Activated gamma-delta T cell (primary cell): ENCODE data around the gene CPEB2.

Source experiments
- DNase-seq: peaks from one replicate; lab custom pipeline; 2025; lab: John Stamatoyannopoulos, UW

The CPEB2 gene

GRCh38 chr4:15010038-15010585 is 7.8 kb downstream of the CPEB2 start:
- DNase-seq: no peak

GRCh38 chr4:15011166-15011565 is 8.9 kb downstream of the CPEB2 start:
- no peak for DNase-seq

- DNase-seq: no peak
These were observed 9.9 kb downstream of the CPEB2 start for GRCh38 chr4:15012017-15012788.

- no peak for DNase-seq
These were observed 11.3 kb downstream of the CPEB2 start for GRCh38 chr4:15013585-15013984.

DNA sequence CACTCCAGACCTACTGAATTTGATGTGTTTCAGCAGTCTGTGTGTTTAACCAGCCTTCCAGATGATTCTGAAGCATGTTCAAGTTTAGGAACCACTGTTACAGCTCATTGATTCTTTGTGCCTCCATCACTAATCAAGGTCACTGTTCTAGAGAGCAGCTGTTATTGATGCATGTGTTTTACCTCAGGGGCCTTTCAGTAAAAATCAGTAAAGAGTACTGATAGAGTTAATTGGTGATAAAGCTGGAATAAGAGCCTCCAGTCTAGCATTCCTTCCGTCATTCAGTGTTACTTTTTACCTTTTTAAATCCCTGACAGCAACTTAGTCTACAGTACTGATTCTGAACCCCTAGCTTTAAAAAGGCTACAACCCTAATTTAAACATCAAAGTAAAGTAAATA is 12.9 kb downstream of the CPEB2 start:
- DNase-seq: no peak

- no peak for DNase-seq
These were observed 16.1 kb downstream of the CPEB2 start for GRCh38 chr4:15018361-15018760.

GRCh38 chr4:15020502-15021286 is 18.4 kb downstream of the CPEB2 start:
- no peak for DNase-seq

GRCh38 chr4:15021311-15021710 is 19.0 kb downstream of the CPEB2 start:
- DNase-seq: no peak

DNA sequence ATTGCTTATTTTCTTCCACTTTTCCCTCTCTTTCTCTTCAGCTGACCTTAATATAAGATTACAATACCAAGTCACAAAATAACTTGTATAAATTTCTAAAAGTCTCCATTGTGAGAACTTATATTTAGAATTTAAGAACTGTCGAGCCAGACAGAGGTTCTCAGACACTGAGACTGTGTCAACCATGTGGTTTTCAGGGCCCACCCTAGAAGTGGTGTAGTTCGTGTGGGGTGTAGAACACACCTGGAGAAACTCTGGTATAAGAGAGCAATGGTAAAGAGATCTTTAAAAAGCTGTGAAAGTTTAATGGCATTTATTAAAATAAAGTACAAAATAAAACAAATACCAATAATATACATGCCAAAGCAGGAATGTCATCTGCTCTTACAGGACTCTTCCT is 19.7 kb downstream of the CPEB2 start:
- DNase-seq: no peak

DNA sequence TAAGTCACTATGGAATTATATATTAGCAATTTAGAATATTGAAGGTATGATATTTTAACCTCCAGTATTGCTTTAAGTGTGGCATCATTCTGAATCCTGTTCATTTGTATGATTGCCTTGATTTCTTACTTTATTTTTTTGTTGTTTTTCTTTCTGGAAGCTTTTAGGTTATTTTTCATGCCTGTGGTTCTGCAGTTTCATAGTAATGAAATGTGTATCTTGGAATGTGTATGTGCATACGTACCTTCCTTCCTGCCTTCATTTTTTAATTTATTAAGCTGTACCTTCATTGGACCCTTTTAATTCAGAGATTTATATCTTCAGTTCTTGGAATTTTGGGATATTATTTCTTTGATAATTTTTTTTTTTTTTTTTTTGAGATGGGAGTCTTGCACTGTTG is 22.1 kb downstream of the CPEB2 start:
- DNase-seq: no peak

DNA sequence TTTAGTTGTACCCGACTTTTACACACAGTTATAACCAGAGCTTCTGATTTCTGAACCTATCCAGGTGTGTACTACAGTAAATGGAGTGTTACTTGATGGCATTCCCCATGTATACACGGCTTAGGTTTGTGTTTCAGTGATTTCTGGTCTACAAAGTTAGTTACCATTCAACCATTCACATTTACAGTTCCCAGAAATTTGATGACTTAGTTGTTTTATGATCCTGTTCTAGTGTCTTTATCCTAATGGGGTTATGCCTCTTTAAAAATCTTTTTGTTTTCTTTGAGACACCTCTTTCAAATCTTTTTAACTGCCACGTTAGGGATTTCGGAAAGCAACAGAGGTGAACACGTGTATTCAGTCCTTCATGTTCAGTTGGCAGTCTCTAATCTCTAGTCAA is 23.4 kb downstream of the CPEB2 start:
- DNase-seq: no peak

GRCh38 chr4:15027921-15028435 is 25.7 kb downstream of the CPEB2 start:
- DNase-seq: no peak

- no peak for DNase-seq
These were observed 28.9 kb downstream of the CPEB2 start for GRCh38 chr4:15031197-15031596.

DNA sequence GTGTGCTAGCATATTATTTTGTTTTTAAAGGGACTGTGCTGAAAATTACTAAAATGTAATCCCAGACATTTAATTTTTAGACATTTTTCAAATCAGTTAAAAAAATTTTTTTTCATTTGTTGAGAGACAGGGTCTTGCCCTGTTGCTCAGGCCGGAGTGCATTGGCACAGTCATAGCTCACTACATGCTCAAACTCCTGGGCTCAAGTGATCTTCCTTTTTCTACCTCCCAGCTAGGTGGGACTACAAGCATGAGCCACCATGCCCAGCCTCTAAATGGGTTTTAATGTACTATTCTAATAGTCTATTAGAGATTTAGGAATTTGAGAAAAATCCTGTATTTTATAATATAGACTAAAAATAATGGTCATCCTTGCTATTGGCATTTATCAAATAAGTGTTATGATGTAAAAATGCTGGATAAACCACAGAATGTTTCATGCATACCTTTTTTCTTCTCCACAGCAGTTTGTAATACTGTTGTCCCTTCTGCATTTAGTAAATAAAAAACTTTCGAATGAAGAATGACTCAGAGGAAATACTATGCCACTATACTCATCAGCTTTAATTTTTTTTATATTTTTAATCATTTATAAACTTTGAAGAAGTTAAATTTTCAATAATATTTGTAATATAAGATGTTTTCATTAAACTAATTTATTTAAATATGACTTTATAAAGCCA is 29.9 kb downstream of the CPEB2 start:
- DNase-seq: no peak

- DNase-seq: no peak
These were observed 31.9 kb downstream of the CPEB2 start for GRCh38 chr4:15034071-15034764.

DNA sequence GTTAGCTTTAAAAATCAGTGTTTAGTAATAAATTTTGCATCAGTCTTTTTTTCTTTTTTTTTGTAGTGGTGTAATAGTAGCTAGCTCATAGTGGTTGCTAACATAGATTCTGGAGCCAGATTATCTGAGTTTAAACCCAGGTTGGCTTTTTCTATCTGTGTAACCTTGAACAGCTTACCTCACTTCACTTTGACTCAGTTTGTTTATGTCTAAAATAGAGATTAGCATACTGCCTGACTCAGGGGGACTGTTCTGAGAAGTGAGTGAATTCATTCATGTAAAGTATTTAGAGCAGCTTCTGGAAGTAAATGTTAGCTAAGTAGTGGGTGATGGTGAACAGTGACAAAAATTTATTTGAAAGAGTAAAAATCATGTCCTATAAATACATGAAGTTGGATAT is 32.9 kb downstream of the CPEB2 start:
- DNase-seq: no peak

GRCh38 chr4:15037923-15038541 is 35.8 kb downstream of the CPEB2 start:
- no peak for DNase-seq

GRCh38 chr4:15040916-15041463 is 38.7 kb downstream of the CPEB2 start:
- no peak for DNase-seq

GRCh38 chr4:15042529-15043167 is 40.4 kb downstream of the CPEB2 start:
- DNase-seq: no peak

DNA sequence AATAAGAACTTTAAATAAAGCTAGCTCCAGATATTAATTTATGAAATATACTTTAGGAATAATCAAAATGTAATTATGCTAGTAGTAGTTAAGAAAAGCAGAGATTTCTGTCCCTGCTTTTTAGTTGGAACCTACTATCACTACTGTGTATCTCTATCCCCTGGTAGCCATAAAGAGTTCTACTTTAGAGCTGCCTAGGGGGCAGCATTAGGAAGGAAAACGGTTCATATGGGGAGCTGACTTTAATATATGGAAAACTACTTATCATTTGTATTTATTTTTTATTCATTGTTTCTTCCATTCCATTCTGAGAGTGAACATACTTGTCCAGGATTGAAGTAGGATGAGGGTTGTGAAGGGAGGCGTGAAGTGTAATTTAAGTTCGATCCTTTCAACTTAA is 40.9 kb downstream of the CPEB2 start:
- no peak for DNase-seq
